PC-9 (cell line): Measurements from ENCODE around the gene FA2H. TPM values are rescaled to one million over a fixed set of nuclear protein-coding genes. Genes with fewer than 3 reads are reported as not detected.

Source experiments
- BruUV-seq: library from RNA; stranded (reverse); fragments of 400-500 nt; replicated peaks from 2 replicates; lab custom pipeline; 2021; lab: Mats Ljungman, UMichigan
- CTCF ChIA-PET: fragments of 300-600 bp; sonication (Branson Sonifier 250); formaldehyde crosslinking; loops from one replicate; lab custom pipeline; 2022; ENCODE audit warnings: antibody characterized with exemption; lab: Charles Lee
- POLR2A ChIA-PET: fragments of 300-600 bp; sonication (Branson Sonifier 250); formaldehyde crosslinking; loops from one replicate; lab custom pipeline; 2022; ENCODE audit warnings: antibody characterized with exemption; ENCODE audit not compliant: unreplicated experiment; lab: Charles Lee
- DNase-seq, 2 experiments: peaks; one replicate each; pipeline versions ENCODE4 v3.0.0 to v3.0.0-alpha.2; 2015 to 2022; ENCODE audit warnings: mixed read lengths in 1 of 2
- H2AFZ ChIP-seq: fragments of 200-600 bp; sonication (generic); 2 replicates; pipeline ENCODE4 v1.8.1; 2017; ENCODE audit warnings: antibody characterized with exemption
- H3F3A ChIP-seq: fragments of 200-600 bp; sonication (generic); 2 replicates; pipeline ENCODE4 v1.8.1; 2017; ENCODE audit warnings: antibody characterized with exemption, mild to moderate bottlenecking, low read depth; ENCODE audit not compliant: insufficient read depth
- H3K27ac ChIP-seq: fragments of 200-600 bp; sonication (generic); 2 replicates; pipeline ENCODE4 v1.6.1; 2016; ENCODE audit warnings: mixed run types
- H3K27me3 ChIP-seq: fragments of 200-600 bp; sonication (generic); 2 replicates; pipeline ENCODE4 v1.6.1; 2016; ENCODE audit warnings: low read depth, mixed run types; ENCODE audit not compliant: insufficient read depth
- H3K36me3 ChIP-seq: fragments of 200-600 bp; sonication (generic); 2 replicates; pipeline ENCODE4 v1.6.1; 2016; ENCODE audit warnings: low read depth, mixed run types
- H3K4me1 ChIP-seq: fragments of 200-600 bp; sonication (generic); replicated peaks from 2 replicates; pipeline ENCODE4 v1.6.1; 2016; ENCODE audit warnings: mixed run types; ENCODE audit not compliant: insufficient read depth
- H3K4me2 ChIP-seq: fragments of 200-600 bp; sonication (generic); 2 replicates; pipeline ENCODE4 v1.6.1; 2017; ENCODE audit warnings: mixed run types
- H3K4me3 ChIP-seq: fragments of 200-600 bp; sonication (generic); 2 replicates; pipeline ENCODE4 v1.6.1; 2016; ENCODE audit warnings: mixed run types
- H3K79me2 ChIP-seq: fragments of 200-600 bp; sonication (generic); 2 replicates; pipeline ENCODE4 v1.6.1; 2017; ENCODE audit warnings: low read depth, mixed run types
- H3K9me2 ChIP-seq: fragments of 200-600 bp; sonication (generic); 2 replicates; pipeline ENCODE4 v1.8.1; 2017; ENCODE audit warnings: mild to moderate bottlenecking; ENCODE audit not compliant: insufficient read depth
- H3K9me3 ChIP-seq: fragments of 200-600 bp; sonication (generic); 2 replicates; pipeline ENCODE4 v1.8.1; 2016; ENCODE audit warnings: low read depth; ENCODE audit not compliant: insufficient read depth
- H4K20me1 ChIP-seq: fragments of 200-600 bp; sonication (generic); 2 replicates; pipeline ENCODE4 v1.8.1; 2017; ENCODE audit not compliant: insufficient read depth
- CTCF ChIP-seq: fragments of 200-600 bp; sonication (generic); conservative IDR thresholded peaks from 2 replicates; pipeline ENCODE4 v1.6.1; 2017; ENCODE audit warnings: mixed run types, antibody characterized with exemption, mild to moderate bottlenecking, moderate library complexity
- EZH2 ChIP-seq: fragments of 200-600 bp; sonication (generic); IDR thresholded peaks from 2 replicates; pipeline ENCODE4 v1.8.0; 2017; ENCODE audit warnings: antibody characterized with exemption, low read depth
- intact Hi-C: fragments of 100-400 bp; cut with micrococcal nuclease; formaldehyde crosslinking; loops from one replicate; pipeline ENCODE4 v1.10.0; 2022; ENCODE audit not compliant: unreplicated experiment
- total RNA-seq: library from RNA; stranded (reverse); gene quantifications from 2 replicates; pipeline ENCODE4 v1.2.3, GENCODE V29; 2021

FA2H gene
- total RNA-seq, 1 experiment from 2014 or later: 3.5 TPM

DNA sequence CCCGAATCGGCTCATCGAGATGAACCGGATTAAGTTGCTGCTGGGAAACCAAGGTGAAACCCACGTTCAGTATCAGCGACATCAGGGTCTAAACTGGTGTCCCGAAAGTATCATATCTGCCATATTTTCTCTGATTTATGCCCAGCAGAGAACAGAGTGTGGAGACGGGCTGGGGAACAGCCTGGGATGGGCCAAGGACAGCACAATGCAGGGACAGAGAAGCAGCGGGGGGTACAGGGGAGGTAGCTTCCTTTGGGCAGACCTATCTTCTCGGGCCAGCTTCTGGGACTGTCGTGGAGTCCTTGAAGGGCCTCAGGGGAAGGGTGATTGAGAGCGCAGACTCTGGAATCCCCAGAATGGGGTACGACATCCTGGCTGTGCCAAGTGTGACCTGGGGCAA, 56.5 kb downstream of the FA2H start:
- intact Hi-C loops: no loop called here
- TF ChIP-seq EZH2 (no peak), CTCF (no peak)
- no peaks in the 10 kb centered on the region for H3K36me3 ChIP-seq
- H3K9me3 ChIP-seq: no peaks in the 10 kb centered on the region
- no peaks in the 10 kb centered on the region for H3K9me2 ChIP-seq
- no peak overlapping the region for H3K4me3 ChIP-seq
- H3K27ac ChIP-seq: no peak overlapping the region
- no peaks in the 10 kb centered on the region for H4K20me1 ChIP-seq
- no peak overlapping the region for H3K4me2 ChIP-seq
- ChIA-PET POLR2A (no interaction called here), CTCF (no interaction called here)
- H2AFZ ChIP-seq: no peak overlapping the region
- no peaks in the 10 kb centered on the region for H3K27me3 ChIP-seq
- no peaks in the 10 kb centered on the region for H3K4me1 ChIP-seq
- H3F3A ChIP-seq: no peaks in the 10 kb centered on the region
- BruUV-seq: no TSS peak
- no peak for DNase-seq
- H3K79me2 ChIP-seq: no peaks in the 10 kb centered on the region

DNA sequence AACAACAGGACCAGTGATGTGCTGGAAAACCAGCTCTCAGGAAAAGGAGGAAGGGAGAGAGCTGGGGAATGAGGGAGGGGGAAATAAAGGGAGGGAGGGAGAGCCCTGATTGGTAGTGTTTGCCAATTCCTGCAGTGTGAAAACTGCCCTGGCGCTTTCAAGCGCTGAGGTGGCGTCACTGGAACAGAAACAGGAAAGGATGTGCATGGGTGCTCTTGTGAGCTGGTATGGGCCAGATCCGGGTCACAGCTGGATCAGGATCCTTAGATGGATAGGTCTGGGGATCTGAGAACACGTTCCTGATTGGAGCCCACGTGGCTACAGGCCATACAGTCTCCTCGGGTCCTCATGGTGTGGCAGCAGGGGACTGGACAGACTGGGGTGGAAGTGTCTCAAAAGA, 57.3 kb downstream of the FA2H start:
- Histone ChIP-seq H3K4me1 (no peaks in the 10 kb centered on the region), H2AFZ (no peak overlapping the region), H3K9me2 (no peaks in the 10 kb centered on the region), H3F3A (no peaks in the 10 kb centered on the region), H3K27ac (no peak overlapping the region), H3K9me3 (no peaks in the 10 kb centered on the region), H3K4me2 (no peak overlapping the region), H3K79me2 (no peaks in the 10 kb centered on the region), H4K20me1 (no peaks in the 10 kb centered on the region), H3K27me3 (no peaks in the 10 kb centered on the region), H3K4me3 (no peak overlapping the region), H3K36me3 (no peaks in the 10 kb centered on the region)
- intact Hi-C loops: no loop called here
- POLR2A ChIA-PET: no interaction called here
- TF ChIP-seq EZH2 (no peak), CTCF (no peak)
- no TSS peak for BruUV-seq
- CTCF ChIA-PET: no interaction called here
- DNase-seq: no peak

DNA sequence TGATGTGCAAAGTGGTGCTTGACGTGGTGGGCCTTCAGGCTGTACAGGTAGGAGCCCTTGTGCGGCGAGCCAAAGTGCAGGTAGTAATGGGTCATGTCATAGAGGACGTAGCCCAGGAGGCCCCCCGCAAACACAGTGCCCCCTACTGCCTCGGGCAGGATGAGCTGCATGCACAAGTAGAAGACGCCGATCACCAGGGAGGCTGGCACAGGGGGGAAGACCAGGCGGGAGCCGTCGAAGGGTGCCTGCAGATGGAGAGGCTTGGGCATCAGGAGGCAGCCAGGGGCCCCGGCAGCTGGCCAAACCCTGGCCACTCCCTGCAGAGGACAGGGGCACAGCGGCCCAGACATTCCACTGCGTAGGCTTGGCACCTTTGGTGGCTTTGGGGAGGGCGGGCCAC, 58.3 kb downstream of the FA2H start:
- no peaks in the 10 kb centered on the region for H3K36me3 ChIP-seq
- POLR2A ChIA-PET: no interaction called here
- H3K9me2 ChIP-seq: no peaks in the 10 kb centered on the region
- H3F3A ChIP-seq: no peaks in the 10 kb centered on the region
- H3K27ac ChIP-seq: no peak overlapping the region
- no peak for DNase-seq
- no TSS peak for BruUV-seq
- H3K79me2 ChIP-seq: no peaks in the 10 kb centered on the region
- no peak overlapping the region for H3K4me2 ChIP-seq
- no peak overlapping the region for H3K4me3 ChIP-seq
- no peaks in the 10 kb centered on the region for H4K20me1 ChIP-seq
- H3K4me1 ChIP-seq: no peaks in the 10 kb centered on the region
- CTCF ChIA-PET: interaction anchor here (0.7 kb wide), 1 partner anchor 845 kb away, joined by 12 read pairs; no protein-coding TSS in a partner anchor
- H2AFZ ChIP-seq: no peak overlapping the region
- H3K9me3 ChIP-seq: no peaks in the 10 kb centered on the region
- no peak for TF ChIP-seq CTCF
- no peak for TF ChIP-seq EZH2
- intact Hi-C loops: no loop called here
- H3K27me3 ChIP-seq: no peaks in the 10 kb centered on the region
